SK-N-MC (cell line): ENCODE data around the gene GIGYF2.

ENCODE experiments used
- DNase-seq: peaks from one replicate; pipeline ENCODE4 v3.0.0-alpha.2; 2011; ENCODE audit warnings: low read depth, low spot score
- H3K27ac ChIP-seq: fragments of 200-600 bp; sonication (generic); 2 replicates; pipeline ENCODE4 v1.5.1; 2016; ENCODE audit warnings: mixed run types
- H3K36me3 ChIP-seq: fragments of 200-600 bp; sonication (generic); 2 replicates; pipeline ENCODE4 v1.6.1; 2017; ENCODE audit warnings: antibody characterized with exemption, low read length, mixed read lengths; ENCODE audit not compliant: insufficient read depth
- H3K4me3 ChIP-seq: fragments of 200-600 bp; sonication (generic); 2 replicates; pipeline ENCODE4 v1.5.1; 2016
- H3K9ac ChIP-seq: fragments of 200-600 bp; sonication (generic); 2 replicates; pipeline ENCODE4 v1.8.0; 2017; ENCODE audit warnings: mixed run types, mixed read lengths; ENCODE audit not compliant: insufficient read length
- H3K9me3 ChIP-seq: fragments of 200-600 bp; sonication (generic); 2 replicates; pipeline ENCODE4 v1.6.1; 2017; ENCODE audit warnings: low read depth, mild to moderate bottlenecking, antibody characterized with exemption, low read length, moderate library complexity, mixed read lengths
- EZH2 ChIP-seq: fragments of 200-600 bp; sonication (generic); IDR thresholded peaks from one replicate; pipeline ENCODE4 v1.6.1; 2017; ENCODE audit warnings: antibody characterized with exemption
- FOXP2 ChIP-seq: optimal IDR thresholded peaks from 2 replicates; pipeline ENCODE3; 2011; ENCODE audit warnings: mild to moderate bottlenecking, moderate library complexity; ENCODE audit not compliant: insufficient read depth; ENCODE audit errors: extremely low read length, control extremely low read depth
- POLR2AphosphoS5 ChIP-seq: IDR thresholded peaks from 2 replicates; pipeline ENCODE4 v1.6.1; 2012; ENCODE audit warnings: mild to moderate bottlenecking, low read depth, low read length, borderline replicate concordance

The GIGYF2 gene

DNA sequence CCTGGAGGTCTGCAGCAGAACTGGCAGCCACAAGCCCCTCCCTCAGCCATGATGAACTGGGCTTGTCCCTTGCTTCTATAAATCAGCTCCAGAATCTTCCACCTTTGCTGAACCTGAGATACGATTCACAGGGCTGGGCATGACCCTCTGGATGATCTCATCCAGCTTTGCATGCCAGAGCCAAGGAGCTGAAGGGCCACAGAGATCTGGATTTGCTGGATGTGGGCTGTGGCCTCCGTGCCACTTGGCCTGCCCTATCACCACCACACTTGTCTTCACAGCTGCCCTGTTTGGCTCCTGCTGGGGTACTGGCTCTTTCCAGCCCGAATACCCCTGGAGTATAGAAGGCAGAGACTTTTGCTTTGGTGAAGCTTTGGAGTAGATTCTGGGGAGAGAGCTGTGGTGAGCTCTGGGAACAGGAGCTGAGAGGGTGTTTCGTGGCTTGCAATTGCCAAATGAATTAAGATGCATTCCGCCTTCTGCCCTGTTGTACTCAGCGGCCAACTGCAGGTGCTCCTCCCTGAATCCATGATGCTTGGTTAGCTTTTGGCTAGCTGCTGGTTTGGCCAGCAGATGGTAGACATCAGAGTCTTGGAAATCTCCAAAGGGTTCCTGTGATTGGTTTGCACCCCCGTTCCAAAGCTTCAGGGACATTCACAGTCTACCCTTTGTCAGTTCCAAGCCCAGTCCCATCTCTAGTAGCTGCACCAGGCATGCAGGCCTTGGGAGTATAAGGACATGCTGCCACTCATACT lies 30.9 kb upstream of the GIGYF2 start:
- TF ChIP-seq POLR2AphosphoS5 (no peak), EZH2 (no peak), FOXP2 (no peak)
- Histone ChIP-seq H3K36me3 (no peaks in the 10 kb centered on the region), H3K4me3 (no peak overlapping the region), H3K9me3 (no peaks in the 10 kb centered on the region), H3K27ac (no peak overlapping the region), H3K9ac (no peak overlapping the region)
- DNase-seq = no peak

DNA sequence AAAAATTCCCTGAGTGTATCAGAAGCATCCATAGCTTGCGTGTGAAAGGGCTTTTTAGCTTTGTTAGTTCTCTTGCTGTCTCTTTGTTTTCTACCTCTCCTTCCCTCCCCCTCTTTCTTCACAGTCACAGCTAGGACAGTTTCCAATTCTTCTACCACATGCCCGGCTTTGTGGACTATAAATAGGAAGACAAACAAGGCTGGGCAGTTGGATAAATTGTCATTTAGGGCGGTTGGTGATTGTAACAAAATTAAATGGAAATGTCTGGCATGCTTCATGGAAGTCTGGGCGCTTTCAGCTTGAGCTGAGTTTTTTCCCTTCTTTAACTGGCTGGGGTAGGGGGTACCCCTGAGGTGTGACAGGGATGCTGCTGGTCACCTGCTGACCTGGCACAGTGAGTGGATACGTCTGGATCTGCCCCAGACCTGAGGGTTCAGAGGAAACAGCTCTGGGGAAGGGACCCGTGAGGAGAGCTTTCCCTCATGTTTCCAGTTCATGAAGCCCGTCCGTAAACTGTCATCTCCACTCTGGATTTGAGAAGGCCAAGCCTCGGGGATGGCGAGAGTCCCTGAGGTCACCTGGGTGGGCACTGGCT lies 29.0 kb upstream of the GIGYF2 start:
- Histone ChIP-seq H3K4me3 (no peak overlapping the region), H3K9me3 (no peaks in the 10 kb centered on the region), H3K36me3 (no peaks in the 10 kb centered on the region), H3K9ac (no peak overlapping the region), H3K27ac (no peak overlapping the region)
- TF ChIP-seq FOXP2 (no peak), EZH2 (no peak)
- DNase-seq = no peak

DNA sequence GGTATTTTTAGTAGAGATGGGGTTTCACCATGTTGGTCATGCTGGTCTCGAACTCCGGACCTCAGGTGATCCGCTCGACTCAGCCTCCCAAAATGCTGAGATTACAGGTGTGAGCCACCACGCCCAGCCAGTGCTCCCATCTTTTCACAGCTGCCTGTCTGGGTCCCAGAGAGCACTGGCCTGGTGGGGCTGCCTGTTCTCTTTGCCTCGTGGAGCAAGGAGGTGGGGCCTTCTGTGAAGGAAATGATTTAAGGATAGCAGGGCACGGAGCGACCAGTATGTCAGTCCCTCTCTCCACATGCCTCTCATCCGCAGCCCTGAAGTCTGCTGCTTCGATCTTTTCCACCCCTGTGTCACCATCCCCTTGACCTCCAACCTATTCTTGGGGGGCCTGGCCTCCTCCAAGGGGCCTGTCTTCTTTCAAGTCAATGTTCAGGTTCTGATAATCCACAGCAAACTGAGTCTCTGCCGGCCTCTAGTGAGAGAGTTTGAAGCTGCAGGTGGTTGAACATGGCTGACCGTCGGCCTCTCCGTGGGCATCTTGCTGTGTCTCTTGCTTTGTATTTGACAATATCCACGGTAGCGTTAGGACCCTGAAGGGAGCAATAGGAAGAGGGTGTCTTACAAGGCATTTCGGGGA lies 28.2 kb upstream of the GIGYF2 start:
- H3K4me3 ChIP-seq = no peak overlapping the region
- no peak overlapping the region for H3K27ac ChIP-seq
- H3K36me3 ChIP-seq = no peaks in the 10 kb centered on the region
- TF ChIP-seq EZH2 = no peak
- TF ChIP-seq POLR2AphosphoS5 = no peak
- TF ChIP-seq FOXP2 = no peak
- H3K9ac ChIP-seq = no peak overlapping the region
- H3K9me3 ChIP-seq = no peaks in the 10 kb centered on the region
- no peak for DNase-seq

DNA sequence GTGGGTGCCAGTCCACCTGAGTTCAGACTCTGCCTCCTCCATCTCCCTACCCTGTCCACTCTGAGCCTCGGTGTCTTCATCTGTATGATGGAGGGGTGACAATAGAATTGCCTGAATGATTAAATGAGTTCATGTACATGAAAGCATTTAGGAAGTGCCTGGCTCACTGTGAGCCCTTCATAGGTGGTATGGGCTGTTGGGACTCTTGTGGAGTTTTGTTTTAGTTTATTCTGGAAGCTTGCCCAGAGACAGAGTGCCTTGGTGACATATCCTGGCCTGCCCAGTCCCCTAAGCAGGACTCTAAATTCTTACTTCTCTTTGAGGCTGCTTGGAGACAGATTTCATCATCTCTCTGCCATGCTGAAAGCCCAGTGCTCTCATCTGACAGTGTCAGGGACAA lies 24.5 kb upstream of the GIGYF2 start:
- H3K9ac ChIP-seq = no peak overlapping the region
- TF ChIP-seq EZH2 = no peak
- TF ChIP-seq FOXP2 = no peak
- TF ChIP-seq POLR2AphosphoS5 = no peak
- H3K36me3 ChIP-seq = no peaks in the 10 kb centered on the region
- H3K27ac ChIP-seq = no peak overlapping the region
- no peak overlapping the region for H3K4me3 ChIP-seq
- DNase-seq = no peak
- H3K9me3 ChIP-seq = no peaks in the 10 kb centered on the region

DNA sequence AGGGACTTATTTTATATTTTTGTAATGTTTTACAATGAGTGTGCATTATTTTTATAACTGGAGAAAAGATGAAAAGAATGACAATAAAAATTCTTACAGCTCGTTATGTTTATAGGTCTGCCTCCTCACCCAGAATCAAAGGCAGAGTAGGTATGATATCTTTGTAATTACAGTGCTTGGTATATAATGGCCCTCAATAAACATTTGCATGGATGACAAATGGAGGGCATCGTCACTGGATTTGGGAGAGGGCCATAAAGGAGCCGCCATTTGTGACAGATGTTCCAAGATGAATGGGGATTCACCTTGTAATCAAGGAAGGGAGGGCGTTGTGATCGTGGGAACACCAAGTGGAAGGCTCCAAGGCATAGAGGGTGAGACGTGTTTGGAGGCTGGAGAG lies 22.6 kb upstream of the GIGYF2 start:
- no peaks in the 10 kb centered on the region for H3K36me3 ChIP-seq
- no peak overlapping the region for H3K4me3 ChIP-seq
- no peak overlapping the region for H3K9ac ChIP-seq
- TF ChIP-seq FOXP2 (no peak), EZH2 (no peak), POLR2AphosphoS5 (no peak)
- H3K27ac ChIP-seq = no peak overlapping the region
- no peaks in the 10 kb centered on the region for H3K9me3 ChIP-seq
- no peak for DNase-seq

DNA sequence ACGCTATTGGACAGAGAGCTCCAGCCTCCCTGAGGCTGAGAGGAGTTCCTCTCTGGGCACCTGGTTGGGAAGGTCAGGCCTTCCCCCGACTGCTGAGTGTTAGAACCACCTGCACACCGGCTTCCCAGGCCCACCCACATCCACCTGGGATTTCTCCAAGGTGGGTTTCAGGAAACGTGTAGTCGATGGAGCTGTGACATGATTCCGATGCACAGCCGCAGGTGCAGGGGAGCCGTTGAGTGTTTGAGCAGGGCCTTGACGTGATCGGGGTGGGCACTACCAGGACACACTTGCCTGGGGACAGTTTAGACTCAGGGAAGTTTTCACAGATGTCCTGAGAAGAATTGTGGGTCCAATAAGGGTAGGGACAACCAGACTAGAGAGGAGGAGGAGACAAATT lies 21.8 kb upstream of the GIGYF2 start:
- TF ChIP-seq EZH2 (no peak), FOXP2 (no peak), POLR2AphosphoS5 (no peak)
- Histone ChIP-seq H3K4me3 (no peak overlapping the region), H3K9ac (no peak overlapping the region), H3K9me3 (no peaks in the 10 kb centered on the region), H3K27ac (no peak overlapping the region), H3K36me3 (no peaks in the 10 kb centered on the region)
- DNase-seq = no peak

DNA sequence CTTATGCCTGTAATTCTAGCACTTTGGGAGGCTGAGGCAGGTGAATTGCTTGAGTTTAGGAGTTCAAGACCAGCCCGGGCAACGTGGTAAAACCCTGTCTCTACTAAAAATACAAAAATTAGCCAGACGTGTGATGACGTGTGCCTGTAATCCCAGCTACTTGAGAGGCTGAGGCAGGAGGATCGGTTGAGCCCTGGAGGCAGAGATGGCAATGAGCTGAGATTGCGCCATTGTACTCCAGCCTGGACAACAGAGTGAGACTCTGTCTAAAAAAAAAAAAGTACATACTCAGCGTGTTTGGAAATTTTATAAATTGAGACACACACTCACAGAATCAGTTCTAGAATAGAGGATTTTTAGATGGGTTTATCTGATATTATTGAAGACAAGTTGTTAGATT lies 17.1 kb upstream of the GIGYF2 start:
- DNase-seq = no peak
- no peak overlapping the region for H3K9ac ChIP-seq
- no peaks in the 10 kb centered on the region for H3K9me3 ChIP-seq
- no peak overlapping the region for H3K4me3 ChIP-seq
- H3K36me3 ChIP-seq = no peaks in the 10 kb centered on the region
- no peak for TF ChIP-seq EZH2
- no peak for TF ChIP-seq FOXP2
- H3K27ac ChIP-seq = no peak overlapping the region

DNA sequence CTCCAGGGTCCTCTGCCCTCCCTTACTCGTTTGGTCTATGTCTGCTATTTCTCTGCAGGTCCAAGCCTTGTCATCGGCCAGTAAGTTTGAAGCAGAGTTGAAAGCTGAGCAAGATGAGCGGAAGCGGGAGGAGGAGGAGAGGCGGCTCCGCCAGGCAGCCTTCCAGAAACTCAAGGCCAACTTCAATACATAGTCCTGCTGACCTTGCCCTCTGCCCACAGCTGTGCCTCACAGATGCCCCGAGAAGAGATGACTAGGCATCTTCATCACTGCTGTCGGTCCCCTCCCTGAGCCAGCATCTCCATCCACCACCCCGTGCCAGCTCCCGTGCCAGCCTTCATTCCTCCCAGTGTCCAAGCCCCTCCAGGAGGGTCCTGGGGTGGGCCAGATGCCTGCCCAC lies 15.6 kb upstream of the GIGYF2 start:
- no peak for DNase-seq
- TF ChIP-seq POLR2AphosphoS5 = no peak
- no peak for TF ChIP-seq EZH2
- TF ChIP-seq FOXP2 = no peak
- Histone ChIP-seq H3K9me3 (no peaks in the 10 kb centered on the region), H3K27ac (no peak overlapping the region), H3K4me3 (no peak overlapping the region), H3K9ac (no peak overlapping the region), H3K36me3 (no peaks in the 10 kb centered on the region)
